Nephron (organoid): ENCODE data around the gene NSMCE1.
A peak's percentile ranks its signal among the peaks of the same experiment; 100 is the strongest.

Source experiments
- H3K27ac Mint-ChIP-seq, 3 experiments: 2 replicates each; pipeline ENCODE4 v1.8.0; 2020; ENCODE audit warnings: mixed read lengths in 3 of 3, mild to moderate bottlenecking in 2 of 3, moderate library complexity in 1 of 3
- H3K27me3 Mint-ChIP-seq: 2 replicates; pipeline ENCODE4 v1.8.0; 2021; ENCODE audit warnings: low read depth, mild to moderate bottlenecking, moderate library complexity, mixed read lengths
- H3K36me3 Mint-ChIP-seq: 2 replicates; pipeline ENCODE4 v1.8.0; 2020; ENCODE audit warnings: low read depth, mixed read lengths
- H3K4me1 Mint-ChIP-seq: 2 replicates; pipeline ENCODE4 v1.8.0; 2020; ENCODE audit warnings: mixed read lengths
- H3K4me3 Mint-ChIP-seq, 3 experiments: 2 replicates each; pipeline ENCODE4 v1.8.0; 2020; ENCODE audit warnings: mild to moderate bottlenecking in 3 of 3, mixed read lengths in 3 of 3, moderate library complexity in 2 of 3
- H3K9me3 Mint-ChIP-seq: 2 replicates; pipeline ENCODE4 v1.8.0; 2020; ENCODE audit warnings: mixed read lengths
- CTCF ChIP-seq, 3 experiments: fragments of 200-600 bp; sonication (generic); IDR thresholded peaks; one replicate each; pipeline ENCODE4 v1.5.0; 2021; ENCODE audit warnings: antibody characterized with exemption in 3 of 3; ENCODE audit not compliant: unreplicated experiment in 3 of 3

Gene NSMCE1

GRCh38 chr16:27179500-27180072 is 89.0 kb downstream of the NSMCE1 start:
- Mint-ChIP-seq H3K9me3 (peaks cover 3% of the 10 kb centered on the region), H3K36me3 (no peaks in the 10 kb centered on the region), H3K4me1 (peaks cover 32% of the 10 kb centered on the region), H3K4me3 (no peak overlapping the region), H3K27ac (peak overlapping the region in 1 of 3 experiments; percentile 5), H3K27me3 (no peaks in the 10 kb centered on the region)
- TF ChIP-seq CTCF (IDR thresholded peaks at IDR 0.05; ENCODE audit: unreplicated experiment in 3 of 3), result peak; percentile 77 to 83 (median 79)

- Mint-ChIP-seq H3K4me3 (no peak overlapping the region), H3K36me3 (no peaks in the 10 kb centered on the region), H3K27me3 (peaks cover under 1% of the 10 kb centered on the region), H3K27ac (no peak overlapping the region), H3K9me3 (peaks cover 3% of the 10 kb centered on the region), H3K4me1 (peaks cover 26% of the 10 kb centered on the region)
- no peak for TF ChIP-seq CTCF (IDR thresholded peaks at IDR 0.05; ENCODE audit: unreplicated experiment in 3 of 3)
Observed at GRCh38 chr16:27177031-27177774, 91.4 kb downstream of the NSMCE1 start.

GRCh38 chr16:27175888-27176287 is 92.7 kb downstream of the NSMCE1 start:
- no peak overlapping the region for H3K4me3 Mint-ChIP-seq
- peaks cover 1% of the 10 kb centered on the region for H3K9me3 Mint-ChIP-seq
- no peak for TF ChIP-seq CTCF (IDR thresholded peaks at IDR 0.05; ENCODE audit: unreplicated experiment in 3 of 3)
- no peaks in the 10 kb centered on the region for H3K36me3 Mint-ChIP-seq
- H3K4me1 Mint-ChIP-seq, result peaks cover 14% of the 10 kb centered on the region
- no peak overlapping the region for H3K27ac Mint-ChIP-seq
- peaks cover 3% of the 10 kb centered on the region for H3K27me3 Mint-ChIP-seq
